HG03521 (cell line): ENCODE measurements around the gene CFAP298.

ENCODE experiments used
- ATAC-seq: cut with Tn5 transposase; IDR thresholded peaks from one replicate; pipeline ENCODE4 v1.9.1; 2021; ENCODE audit warnings: mild to moderate bottlenecking, moderate library complexity; ENCODE audit not compliant: unreplicated experiment

CFAP298 gene

DNA sequence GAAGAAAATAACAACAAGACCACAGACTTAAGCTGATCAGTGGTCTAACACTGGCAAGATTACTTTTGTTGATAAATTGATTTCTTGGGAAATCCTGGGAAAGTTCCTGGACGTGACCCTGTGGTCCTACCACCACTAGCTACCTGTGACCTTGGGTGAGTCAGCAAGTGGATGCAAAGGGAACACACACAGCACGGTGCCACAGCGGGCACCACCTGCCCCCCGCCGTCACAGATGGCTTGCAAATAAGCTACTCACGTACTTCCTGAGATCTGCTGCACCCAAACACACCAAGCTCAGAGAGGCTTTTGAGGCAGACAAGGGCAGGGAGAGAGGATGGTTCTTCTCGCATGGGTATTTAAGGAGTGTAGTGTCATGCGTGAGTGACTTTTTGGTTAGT, 12.7 kb downstream of the CFAP298 start:
- ATAC-seq: no peak

DNA sequence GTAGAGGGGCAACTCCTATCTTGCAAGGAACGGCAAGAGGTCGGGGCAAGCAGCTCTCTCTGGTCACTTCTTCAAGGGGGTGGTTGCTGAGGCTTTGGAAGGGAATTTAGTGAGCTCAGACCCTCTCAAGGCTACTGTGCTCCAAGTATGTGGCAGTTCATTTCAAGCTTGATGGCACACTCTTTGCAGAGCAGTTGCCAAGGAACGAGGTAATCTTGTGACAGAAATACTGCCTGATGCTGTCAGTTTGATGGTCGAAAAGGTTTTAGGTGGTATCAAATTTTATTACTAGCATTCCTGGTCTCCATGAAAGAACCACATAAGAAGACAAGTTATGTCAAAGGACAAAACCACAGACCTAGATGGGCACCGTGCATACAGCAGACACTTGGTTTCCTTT, 13.1 kb downstream of the CFAP298 start:
- ATAC-seq: no peak

DNA sequence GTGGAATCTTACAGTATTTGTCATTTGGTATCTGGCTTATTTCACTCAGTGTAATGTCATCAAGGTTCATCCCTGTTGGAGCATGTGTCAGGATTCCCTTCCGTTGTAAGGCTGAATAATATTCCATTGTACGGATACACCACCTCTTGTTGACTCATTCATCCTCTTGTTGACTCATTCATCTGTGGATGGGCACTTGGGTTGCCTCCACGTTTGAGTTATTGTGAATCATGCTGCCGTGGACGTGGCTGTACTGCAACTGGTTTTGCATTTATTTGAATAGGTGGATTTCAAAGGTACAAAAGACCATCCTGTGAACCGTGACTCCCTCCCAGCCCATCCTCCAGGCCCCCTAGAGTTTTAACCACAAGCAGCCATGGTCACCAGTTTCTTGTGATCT, 15.0 kb downstream of the CFAP298 start:
- ATAC-seq: no peak

DNA sequence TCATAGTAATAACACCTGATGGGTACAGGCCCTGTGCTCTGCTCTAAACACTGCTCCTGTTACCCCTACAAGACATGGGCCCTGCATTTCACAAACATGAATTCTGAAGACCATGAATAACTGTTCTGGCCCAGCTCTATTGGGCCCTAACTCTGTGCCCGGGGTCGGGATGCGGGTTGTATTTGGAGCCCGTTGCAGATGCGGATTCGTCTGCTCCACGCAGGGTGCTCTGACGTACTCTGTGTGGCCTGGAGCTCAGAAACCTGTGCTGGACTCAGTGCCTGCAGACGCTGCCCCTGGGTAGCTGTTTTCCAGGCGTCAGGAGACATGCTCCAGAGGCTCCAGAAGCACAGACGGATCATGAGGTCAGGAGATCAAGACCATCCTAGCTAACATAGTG, 16.7 kb downstream of the CFAP298 start:
- ATAC-seq: no peak

DNA sequence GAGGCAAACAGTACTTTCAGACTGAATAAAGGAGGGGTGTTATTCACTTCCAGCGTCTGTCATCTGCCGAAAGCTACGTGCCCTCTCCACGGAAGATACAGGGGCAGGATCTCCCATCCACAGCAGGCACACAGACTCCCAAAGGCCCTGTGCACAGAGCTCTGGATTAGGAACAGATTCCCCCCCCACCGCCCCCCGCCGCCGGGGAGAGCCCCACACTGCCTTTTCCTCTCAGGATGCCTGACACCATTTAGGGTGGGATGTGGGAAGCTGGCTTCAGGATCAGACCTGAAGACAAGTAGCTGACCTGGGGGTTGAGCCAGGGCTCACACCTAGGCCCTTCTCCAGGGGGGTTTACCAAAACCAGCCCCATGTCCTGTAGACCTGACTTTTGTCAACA, 18.5 kb downstream of the CFAP298 start:
- ATAC-seq: no peak

DNA sequence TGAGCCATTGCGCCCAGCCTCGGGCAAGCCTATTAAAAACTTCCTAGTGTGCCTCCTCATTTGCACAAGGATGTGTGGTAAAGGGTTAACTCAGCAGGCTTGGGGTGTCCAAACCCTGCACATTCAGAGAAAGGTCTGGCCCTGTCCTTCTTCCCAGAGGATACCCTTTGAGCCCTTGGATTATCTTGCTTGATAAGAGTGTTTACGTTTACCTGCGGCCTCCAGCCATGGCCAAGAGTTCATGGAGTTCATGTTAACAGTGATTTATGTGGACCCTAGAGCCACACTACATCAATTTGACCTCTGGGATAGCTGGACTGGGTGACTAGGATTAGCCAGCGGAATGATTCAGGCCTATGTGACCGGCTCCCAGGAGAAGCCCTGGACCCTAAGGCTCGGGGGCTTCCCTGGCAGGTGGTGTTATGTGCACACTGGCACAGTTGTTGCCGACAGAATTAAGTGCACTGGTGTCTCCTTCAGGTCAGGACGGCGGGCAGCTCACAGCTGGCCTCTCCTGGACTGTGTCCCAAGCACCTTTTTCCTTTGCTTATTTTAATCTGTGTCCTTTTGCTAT, 19.2 kb downstream of the CFAP298 start:
- no peak for ATAC-seq

DNA sequence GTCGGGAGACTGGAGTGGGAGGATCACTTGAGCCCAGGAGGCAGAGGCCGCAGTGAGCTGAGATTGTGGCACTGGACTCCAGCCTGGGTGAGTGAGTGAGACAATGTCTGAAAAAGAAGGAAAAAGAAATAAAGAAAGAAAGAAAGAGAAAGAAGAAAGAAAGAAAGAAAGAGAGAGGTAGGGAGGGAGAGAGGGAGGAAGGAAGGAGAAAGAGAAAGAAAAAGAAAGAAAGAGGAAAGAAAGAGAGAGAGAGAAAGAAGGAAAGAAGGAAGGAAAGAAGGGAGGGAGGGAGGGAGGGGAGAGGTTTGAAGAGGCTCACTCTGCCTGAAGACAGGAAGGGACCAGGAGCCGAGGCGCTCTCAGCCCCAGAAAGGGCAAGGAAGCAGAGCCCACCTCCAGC, 22.0 kb downstream of the CFAP298 start:
- ATAC-seq: no peak

DNA sequence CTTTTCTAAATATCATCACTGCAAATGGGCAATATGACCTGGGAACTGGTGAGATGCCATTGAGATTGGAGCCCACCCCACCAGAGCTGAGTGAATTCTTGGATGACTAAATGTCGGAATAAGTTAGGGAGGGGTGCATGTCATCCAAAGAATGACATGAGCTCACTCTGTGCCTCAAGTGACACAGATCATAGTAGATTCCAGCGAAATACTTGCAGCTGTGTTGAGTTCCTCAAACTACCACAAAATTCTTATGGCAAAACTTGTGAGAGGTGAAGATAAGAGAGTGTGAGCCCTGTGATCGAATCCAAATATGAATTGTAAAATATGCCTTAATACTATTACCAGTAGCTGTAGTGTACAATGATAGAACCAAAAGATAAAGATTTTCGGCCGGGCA, 24.5 kb downstream of the CFAP298 start:
- no peak for ATAC-seq

DNA sequence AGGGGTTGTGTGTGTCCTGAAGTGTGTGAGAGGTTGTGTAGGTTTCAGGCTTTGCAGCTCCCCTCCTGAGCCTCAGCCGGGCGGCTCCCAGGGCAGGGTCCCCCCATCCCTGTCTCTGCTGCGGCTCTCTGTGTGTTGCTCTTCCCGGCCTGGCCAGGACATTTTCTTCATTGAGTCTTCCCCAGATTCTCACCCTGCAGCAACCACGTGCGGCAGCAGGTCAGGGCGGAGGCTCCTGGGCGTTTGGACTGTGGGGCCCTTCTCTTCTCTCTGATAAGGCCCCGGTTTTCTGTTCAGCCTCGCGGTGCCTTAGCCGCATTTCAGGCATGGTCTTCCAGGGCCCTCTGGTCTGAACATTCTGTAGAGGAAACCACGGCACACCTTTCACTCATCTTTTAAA, 25.1 kb downstream of the CFAP298 start:
- no peak for ATAC-seq

DNA sequence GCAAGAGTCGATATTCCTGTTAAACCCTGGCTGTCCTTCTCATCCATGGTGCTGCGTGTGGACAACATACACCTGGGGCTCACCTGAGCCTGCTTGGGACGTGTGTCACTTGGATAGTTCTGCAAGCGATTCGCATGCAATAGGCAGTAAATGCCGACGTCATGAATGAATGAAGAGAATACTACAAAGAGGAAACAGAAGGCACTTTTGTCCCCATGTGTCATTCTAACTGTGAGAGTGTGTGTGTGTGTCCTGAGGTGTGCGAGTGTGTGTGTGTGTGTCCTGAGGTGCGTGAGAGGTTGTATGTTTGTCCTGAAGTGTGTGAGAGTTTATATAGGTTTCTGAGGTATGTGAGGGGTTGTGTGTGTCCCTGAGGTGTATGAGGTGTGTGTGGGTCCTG, 26.2 kb downstream of the CFAP298 start:
- no peak for ATAC-seq

DNA sequence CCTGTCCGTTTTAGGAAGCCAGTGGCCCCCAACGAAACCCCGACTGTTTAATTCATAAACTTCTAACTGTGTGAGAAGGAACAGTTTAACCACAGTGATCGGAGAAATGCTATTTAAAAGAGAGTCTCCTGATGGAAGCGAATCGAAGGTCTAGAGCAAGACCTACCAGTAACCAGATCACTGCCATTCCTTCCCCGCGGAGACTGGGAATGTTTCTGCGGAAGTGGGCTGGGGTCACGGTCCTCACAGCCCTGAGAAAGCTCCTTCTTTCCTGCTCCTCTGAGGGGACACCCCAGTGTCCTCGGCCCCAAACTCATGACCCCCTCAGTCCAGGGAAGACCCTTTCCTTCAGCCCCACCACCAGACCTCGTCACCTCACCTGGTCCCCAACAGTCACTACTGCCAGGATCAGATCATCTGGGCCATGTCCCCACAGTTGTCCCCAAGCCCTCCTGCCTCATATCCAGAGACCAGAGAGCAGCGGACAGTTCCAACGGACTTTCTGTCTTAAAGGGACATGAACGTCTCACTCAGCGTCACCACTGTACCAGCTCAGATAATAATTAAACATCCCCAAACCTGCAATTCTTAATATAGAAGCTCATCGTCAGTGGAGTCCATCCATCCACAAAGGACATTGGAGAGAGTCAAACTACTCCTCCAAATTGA, 27.0 kb downstream of the CFAP298 start, which contains the start of gene TCP10L:
TCP10L (minus strand) TSS at position 482 of the 669 bp plus-strand sequence. CDS start 1,219 bp downstream, outside the sequence.
- no peak for ATAC-seq

DNA sequence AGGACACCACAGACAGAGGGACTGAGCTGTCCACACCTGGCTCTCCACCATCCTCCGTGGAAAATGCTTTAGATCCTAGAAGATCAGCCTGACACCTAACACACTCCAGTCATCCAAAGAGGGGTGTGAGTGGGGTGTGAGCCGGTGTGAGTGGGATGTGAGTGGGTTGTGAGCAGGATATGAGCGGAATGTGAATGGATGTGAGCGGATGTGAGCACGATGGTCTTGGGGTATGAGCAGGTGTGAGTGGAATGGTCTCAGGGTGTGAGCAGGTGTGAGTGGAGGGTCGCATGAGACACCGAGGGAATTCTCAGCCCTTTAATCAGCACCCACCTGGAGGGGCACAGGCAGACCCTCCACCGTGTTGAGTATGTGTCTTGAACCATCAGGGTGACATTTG, 27.7 kb downstream of the CFAP298 start:
- no peak for ATAC-seq

DNA sequence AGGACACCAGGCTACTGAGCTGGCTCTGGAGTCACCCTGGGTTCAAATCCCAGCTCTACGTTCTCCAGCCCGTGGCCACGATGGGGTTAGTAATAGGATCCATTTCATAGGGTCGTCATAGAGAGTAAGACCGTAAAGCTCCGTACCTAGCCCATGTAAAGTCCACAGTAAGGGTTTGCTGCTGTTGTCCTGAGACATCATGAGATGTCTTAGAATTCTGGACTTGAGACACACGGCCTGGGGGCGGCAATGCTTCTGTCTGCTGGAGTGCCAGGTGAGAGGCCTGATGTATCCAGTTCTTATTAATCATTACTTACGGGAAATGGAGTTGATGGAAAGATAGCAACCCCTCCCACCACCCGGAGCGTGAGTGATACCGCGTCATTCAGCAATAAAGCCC, 30.4 kb downstream of the CFAP298 start:
- no peak for ATAC-seq

DNA sequence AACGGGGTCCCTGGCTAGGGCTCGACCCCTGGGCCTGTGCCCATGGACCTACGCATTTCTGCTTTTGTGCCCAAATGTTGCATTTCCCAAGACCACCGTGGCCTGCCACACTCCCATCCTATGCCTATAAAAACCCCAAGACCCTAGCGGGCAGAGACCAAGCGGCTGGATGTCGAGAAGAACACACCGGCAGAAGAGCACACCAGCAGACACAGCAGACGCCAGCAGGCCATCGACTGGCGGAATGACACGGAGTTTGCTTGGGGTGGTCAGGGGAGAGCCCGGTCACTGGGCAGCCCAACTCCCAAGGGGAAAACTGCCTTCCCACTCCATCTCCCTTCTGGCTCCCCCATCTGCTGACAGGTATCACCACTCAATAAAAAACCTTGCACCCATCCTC, 31.2 kb downstream of the CFAP298 start:
- no peak for ATAC-seq

DNA sequence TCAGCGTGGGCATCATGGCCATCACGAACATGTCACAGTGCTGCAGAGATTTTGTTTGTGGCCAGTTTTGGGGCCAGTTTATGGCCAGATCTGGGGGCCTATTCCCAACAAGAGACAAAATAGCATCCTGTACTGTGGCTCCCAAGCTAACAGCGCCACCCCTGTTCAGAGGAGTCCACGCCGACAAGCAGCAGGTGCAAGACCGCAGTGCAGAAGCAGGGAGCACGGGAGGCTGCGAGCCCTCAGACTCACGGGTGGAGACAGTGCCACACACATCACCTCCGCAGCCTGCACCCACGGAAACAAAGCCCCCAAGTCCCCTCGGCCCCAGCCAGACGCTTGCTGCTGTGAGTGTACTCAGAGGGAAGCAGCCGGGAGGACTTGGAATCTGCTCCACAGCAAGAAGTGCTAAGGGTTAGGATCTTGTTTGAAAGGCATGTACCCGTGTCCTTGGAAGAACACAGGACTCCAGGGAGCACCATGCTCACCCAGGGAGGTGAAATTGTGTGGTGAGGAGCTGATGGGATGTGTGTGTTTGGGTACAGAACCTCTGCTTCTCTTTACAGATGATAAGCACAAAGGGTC, 34.0 kb downstream of the CFAP298 start:
- ATAC-seq: no peak

DNA sequence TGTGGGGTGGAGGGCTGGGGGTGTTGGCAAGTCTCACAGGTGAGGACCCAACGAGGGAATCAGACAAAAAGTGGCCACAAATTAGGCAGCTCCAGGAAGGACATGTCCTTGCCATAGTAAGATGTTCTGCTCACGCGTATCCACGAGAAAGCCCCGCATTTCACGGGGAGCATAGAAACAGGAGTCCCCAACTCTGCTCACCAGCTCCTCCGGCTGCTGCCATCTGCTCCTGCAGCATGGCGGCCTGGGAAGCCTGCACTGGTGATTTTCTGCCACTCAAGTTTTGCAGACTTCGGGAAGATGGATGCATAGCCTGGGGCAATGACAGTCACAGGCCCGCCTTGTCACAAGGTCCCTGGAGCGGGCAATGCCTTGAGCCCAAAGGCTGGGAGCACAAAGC, 36.2 kb downstream of the CFAP298 start:
- ATAC-seq: no peak

DNA sequence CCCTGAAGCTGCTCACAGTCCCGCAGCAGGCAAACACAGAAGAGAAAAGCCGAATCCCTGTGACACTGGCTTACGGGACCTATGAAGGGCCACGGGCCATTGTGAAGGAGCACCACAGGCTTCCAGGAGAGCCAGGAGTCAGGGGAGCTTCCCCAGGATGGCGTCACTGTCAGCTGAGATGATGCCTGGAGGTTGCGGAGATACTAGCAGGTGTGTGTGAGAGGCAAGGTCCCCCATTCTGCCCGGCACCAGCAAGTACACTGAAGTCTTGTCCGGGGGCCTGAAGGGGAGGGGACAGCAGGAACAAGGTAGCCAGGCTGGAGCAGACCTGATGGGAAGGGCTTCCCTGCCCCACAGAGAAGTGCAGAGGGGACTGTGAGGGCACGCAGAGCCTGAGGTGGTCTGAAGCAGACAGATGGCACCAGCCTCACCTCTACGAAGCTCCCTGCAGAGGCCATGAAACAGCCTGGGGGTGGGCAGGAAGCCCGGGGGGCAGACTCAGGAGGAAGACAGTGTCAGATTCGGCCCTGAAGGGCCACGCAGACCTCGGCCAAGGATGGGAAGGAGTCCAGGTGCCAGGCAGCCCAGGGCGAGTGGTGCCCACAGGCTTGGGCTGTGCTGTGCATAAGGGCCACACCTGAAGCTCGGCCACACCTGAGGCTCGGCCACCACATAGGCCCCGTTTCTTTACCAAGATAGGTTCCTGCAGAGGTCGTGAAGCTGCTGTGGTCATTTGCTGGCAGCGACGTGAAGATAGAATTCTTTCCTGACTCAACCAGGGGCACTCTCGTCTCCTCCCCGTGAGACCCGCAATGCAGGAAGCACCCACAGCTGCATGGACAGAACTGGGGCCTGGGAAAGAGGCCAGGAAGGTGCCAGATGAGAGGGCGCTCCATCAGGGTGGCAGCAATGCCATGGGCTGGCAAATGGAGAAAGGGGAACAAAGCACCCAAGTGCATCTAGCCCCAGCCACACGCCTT, 36.9 kb downstream of the CFAP298 start:
- no peak for ATAC-seq

DNA sequence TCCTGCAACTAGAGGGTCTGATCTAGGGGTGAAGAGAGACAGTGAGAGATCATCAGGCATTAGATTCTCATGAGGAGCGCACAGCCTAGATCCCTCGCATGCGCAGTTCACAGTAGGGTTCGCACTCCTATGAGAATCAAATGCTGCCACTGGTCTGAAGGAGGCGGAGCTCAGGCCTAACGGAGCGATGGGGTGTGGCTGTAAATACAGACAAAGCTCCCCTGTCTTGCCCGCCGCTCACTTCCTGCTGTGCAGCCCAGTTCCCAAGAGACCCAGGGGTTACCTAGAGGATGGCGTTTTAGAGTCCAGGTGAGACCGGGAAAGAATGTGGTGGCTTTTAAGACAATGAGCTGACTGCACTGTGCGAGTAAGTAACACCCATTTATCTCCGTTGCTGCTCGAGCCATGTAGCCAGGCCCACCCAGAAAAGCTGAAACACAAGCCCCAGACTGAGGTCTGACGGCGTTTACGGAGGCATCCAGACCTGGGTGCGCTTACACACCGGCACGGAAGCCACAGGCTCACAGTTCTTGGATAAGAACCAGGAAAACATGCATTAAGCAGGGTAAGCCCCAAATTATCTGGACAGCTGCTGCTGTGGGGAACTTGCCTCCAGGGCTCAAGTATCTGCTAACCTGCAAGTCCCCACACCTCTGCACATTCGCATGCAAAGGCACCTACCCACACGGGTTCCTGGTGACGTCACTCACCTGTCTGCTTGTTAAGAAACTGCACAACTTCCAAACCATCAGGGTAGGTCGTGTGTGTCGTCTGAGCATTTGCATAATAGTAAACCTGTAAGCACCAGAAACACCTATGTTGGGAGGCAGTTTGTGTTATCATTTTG, 39.4 kb downstream of the CFAP298 start:
- no peak for ATAC-seq

DNA sequence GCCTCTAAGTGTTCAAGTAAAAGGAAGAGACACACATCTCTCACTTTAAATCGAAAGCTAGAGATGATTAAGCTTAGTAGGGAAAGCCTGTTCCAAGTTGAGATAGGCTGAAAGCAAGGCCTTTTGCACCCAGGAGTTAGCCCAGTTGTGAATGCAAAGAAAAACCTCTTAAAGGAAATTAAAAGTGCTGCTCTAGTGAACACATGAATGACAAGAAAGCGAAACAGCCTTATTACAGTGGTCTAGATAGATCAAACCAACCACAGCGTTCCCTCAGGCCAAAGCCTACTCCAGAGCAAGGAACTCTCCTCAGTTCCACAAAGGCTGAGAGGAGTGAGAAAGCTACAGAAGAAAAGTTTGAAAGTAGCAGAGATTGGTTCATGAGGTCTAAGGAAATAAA, 41.7 kb downstream of the CFAP298 start:
- ATAC-seq: no peak
